NCI-H82 (cell line): ENCODE data around the gene AWAT2.

ENCODE experiments used
- DNase-seq: peaks from one replicate; lab custom pipeline; 2025; lab: John Stamatoyannopoulos, UW

AWAT2 gene

GRCh38 chrX:70049925-70050324 is at the start of gene AWAT2:
TSS of gene AWAT2 (minus strand) at chrX:70049938. CDS start at chrX:70049932, 6 bp downstream.
- DNase-seq = no peak

- peak; percentile 67 for DNase-seq
These were observed 46.3 kb upstream of the AWAT2 start for GRCh38 chrX:70096052-70096451.

GRCh38 chrX:70092247-70092646 is 42.5 kb upstream of the AWAT2 start:
- DNase-seq = no peak

GRCh38 chrX:70089604-70090297 is 40.0 kb upstream of the AWAT2 start:
- no peak for DNase-seq

- no peak for DNase-seq
These were observed 39.0 kb upstream of the AWAT2 start for GRCh38 chrX:70088751-70089150.

GRCh38 chrX:70087857-70088630 is 38.3 kb upstream of the AWAT2 start:
- DNase-seq = peak; percentile 90

- peak; percentile 29 for DNase-seq
These were observed 35.0 kb upstream of the AWAT2 start for GRCh38 chrX:70084592-70085240.

- no peak for DNase-seq
These were observed 33.0 kb upstream of the AWAT2 start for GRCh38 chrX:70082723-70083122.

- no peak for DNase-seq
These were observed 30.1 kb upstream of the AWAT2 start for GRCh38 chrX:70079870-70080269.

- no peak for DNase-seq
These were observed 29.6 kb upstream of the AWAT2 start for GRCh38 chrX:70079297-70079696.

GRCh38 chrX:70066646-70067045 is 16.9 kb upstream of the AWAT2 start:
- no peak for DNase-seq

- DNase-seq = no peak
These were observed 13.3 kb upstream of the AWAT2 start for GRCh38 chrX:70062961-70063550.

GRCh38 chrX:70062076-70062475 is 12.3 kb upstream of the AWAT2 start, which contains the start of gene OTUD6A:
TSS of gene OTUD6A (plus strand) at chrX:70062457. CDS start at chrX:70062525, 68 bp downstream.
- no peak for DNase-seq

GRCh38 chrX:70054391-70054790 is 4.7 kb upstream of the AWAT2 start:
- no peak for DNase-seq

- no peak for DNase-seq
These were observed 3.3 kb upstream of the AWAT2 start for GRCh38 chrX:70052895-70053615.

GRCh38 chrX:70049406-70049805 is 332 bp downstream of the AWAT2 start:
- DNase-seq = no peak

GRCh38 chrX:70046978-70047377 is 2.8 kb downstream of the AWAT2 start:
- DNase-seq = no peak

- no peak for DNase-seq
These were observed 5.0 kb downstream of the AWAT2 start for GRCh38 chrX:70044541-70045245.

GRCh38 chrX:70043685-70044084 is 6.1 kb downstream of the AWAT2 start:
- DNase-seq = no peak

GRCh38 chrX:70042399-70043371 is 7.1 kb downstream of the AWAT2 start:
- DNase-seq = no peak
